ENCODE results near the gene TTC23L. TPM values are rescaled to one million over a fixed set of nuclear protein-coding genes. Genes with fewer than 3 reads are reported as not detected.

Gene TTC23L
- total RNA-seq, 4 donors from 2014 or later, result 0.45 to 7.1 (median 0.75) TPM

DNA sequence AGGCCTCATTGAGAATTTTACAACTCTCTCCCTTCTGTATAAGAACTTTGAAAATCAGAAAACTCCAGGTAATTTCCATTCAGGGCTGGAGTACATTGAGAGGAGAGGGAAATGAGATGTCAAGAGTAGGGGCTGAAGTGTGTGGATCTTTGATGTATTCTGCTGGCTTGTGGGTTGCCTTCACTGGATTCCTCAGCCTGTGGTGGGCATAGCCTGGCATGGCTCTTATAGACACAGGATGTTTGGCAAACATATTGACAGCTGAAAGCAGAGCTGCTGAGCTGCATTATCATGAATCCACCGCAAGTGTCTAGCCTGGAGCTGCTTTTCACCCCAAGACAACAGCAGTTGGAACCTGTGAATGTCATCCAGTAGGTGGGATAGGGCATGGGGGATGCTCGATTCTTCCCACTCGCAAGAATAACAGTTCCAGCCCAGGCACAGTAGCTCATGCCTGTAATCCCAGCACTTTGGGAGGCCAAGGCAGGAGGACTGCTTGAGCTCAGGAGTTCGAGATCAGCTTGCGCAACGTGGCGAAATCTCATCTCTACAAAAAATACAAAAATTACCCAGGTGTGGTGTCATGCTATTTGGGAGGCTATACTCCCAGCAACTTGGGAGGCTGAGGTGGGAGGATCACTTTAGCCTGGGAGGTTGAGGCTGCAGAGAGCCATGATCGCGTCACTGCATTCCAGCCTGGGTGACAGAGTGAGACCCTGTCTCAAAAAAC, 36.0 kb upstream of the TTC23L start:
- Histone ChIP-seq H3K4me3 (replicated peaks in 1 of 3) (no peak overlapping the region), H3K9me3 (no peaks in the 10 kb centered on the region), H3K27me3 (no peaks in the 10 kb centered on the region), H3K27ac (no peak overlapping the region), H3K36me3 (no peaks in the 10 kb centered on the region), H3K4me1 (no peaks in the 10 kb centered on the region)
- DNase-seq, result no peak
- 77 to 95% methylated on average over 9 of the region's 9 CpGs for WGBS, 2 donors
- intact Hi-C loops (cut with DNase I), result no loop called here
- no peak for TF ChIP-seq POLR2A (IDR thresholded peaks at IDR 0.05)

DNA sequence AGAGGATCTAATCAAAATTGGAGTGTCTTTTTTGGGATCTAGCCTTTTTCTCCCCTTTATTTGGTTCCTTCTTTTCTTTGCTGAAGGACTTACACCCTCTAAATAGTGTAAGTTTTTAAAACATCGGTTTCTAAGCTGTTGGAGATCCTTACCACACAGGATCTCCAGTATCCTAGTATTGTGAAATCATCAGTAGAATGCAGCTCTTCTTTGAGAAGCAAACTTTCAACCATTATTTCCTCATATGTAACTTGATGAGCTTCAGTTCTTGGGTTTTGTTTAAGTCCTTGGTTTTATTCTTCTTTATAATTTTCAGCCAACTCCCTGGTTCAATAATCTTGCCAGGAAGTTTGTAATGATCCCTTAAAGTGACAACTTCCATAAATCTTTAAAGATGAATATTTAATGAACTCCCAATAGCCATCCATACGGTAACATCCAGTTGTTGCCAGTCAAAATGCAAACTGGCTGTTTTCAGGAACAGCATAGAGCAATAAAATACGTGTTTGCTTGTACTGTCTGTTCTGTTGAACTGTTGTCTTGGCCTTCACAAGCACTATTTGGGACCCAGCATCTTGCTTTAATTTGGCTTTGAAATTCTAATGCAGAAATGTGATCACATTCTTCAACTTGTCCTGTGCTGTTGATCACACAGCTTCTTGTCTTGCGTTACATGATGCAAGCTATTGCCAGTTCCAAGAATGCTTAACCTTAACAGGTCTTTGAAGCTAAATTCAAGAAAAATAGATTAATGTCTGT, 34.8 kb upstream of the TTC23L start:
- H3K27ac ChIP-seq, result no peak overlapping the region
- intact Hi-C loops (cut with DNase I), result no loop called here

DNA sequence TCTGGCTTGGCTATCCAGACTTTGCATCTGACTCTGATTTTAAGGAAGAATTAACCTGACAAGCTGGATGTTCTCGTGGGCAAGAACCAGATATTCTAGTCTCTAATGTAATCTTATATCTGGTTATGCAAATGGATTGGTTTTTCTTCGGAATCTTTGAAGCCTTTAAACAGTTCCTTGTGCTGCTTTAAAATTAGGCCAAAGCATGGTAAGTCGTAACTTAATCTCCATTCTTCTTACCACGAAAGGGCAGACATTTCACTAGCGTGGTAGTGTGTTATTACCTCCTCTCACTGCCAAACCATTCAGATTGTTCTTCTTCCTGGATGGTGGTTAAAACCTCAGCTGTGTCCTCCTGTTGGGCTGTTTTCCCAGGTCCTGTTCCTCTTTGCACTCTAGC, 34.1 kb upstream of the TTC23L start:
- Histone ChIP-seq H3K9me3 (no peaks in the 10 kb centered on the region), H3K27me3 (no peaks in the 10 kb centered on the region), H3K27ac (no peak overlapping the region), H3K36me3 (no peaks in the 10 kb centered on the region), H3K4me3 (replicated peaks in 1 of 3) (no peak overlapping the region), H3K4me1 (no peaks in the 10 kb centered on the region)
- intact Hi-C loops (cut with DNase I), result no loop called here
- no peak for DNase-seq
- TF ChIP-seq POLR2A (IDR thresholded peaks at IDR 0.05), result no peak
- TF ChIP-seq, protein P1, sequence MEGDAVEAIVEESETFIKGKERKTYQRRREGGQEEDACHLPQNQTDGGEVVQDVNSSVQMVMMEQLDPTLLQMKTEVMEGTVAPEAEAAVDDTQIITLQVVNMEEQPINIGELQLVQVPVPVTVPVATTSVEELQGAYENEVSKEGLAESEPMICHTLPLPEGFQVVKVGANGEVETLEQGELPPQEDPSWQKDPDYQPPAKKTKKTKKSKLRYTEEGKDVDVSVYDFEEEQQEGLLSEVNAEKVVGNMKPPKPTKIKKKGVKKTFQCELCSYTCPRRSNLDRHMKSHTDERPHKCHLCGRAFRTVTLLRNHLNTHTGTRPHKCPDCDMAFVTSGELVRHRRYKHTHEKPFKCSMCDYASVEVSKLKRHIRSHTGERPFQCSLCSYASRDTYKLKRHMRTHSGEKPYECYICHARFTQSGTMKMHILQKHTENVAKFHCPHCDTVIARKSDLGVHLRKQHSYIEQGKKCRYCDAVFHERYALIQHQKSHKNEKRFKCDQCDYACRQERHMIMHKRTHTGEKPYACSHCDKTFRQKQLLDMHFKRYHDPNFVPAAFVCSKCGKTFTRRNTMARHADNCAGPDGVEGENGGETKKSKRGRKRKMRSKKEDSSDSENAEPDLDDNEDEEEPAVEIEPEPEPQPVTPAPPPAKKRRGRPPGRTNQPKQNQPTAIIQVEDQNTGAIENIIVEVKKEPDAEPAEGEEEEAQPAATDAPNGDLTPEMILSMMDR (IDR thresholded peaks at IDR 0.05), result no peak
- WGBS, 2 donors, result 80 to 92% methylated on average over 5 of the region's 5 CpGs

More for the DNA sequence above, 34.8 kb upstream of the TTC23L start:
- DNase-seq, result no peak
- Histone ChIP-seq H3K36me3 (no peaks in the 10 kb centered on the region), H3K9me3 (no peaks in the 10 kb centered on the region), H3K4me1 (no peaks in the 10 kb centered on the region), H3K4me3 (replicated peaks in 1 of 3) (no peak overlapping the region), H3K27me3 (no peaks in the 10 kb centered on the region)
- TF ChIP-seq, protein P1 (IDR thresholded peaks at IDR 0.05), result no peak
- TF ChIP-seq POLR2A (IDR thresholded peaks at IDR 0.05), result no peak
- 85 to 86% methylated on average over 4 of the region's 4 CpGs for WGBS, 2 donors

DNA sequence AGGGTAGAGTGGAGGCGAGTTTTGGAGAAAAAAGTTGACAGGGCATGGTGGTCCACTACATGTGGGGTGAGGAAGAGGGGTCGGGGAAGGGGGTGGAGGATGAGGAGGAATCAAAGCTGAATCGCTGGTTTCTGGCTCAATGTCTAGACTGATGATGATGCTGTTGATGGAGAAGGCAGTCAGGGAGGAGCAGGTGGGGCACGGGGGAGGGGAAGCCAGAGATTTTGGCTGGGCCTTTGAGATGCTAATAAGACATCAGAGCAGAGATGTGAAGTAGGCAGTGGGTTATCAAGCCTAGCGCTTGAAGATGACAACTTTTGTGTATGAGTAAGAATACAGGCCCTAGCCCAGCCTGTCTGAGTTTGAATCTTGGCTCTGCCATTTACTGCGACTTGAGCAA, 32.4 kb upstream of the TTC23L start:
- no peaks in the 10 kb centered on the region for H3K36me3 ChIP-seq
- H3K4me1 ChIP-seq, result no peaks in the 10 kb centered on the region
- WGBS, 2 donors, result 92 to 97% methylated on average over 6 of the region's 6 CpGs
- H3K4me3 ChIP-seq (replicated peaks in 1 of 3), result no peak overlapping the region
- TF ChIP-seq, protein P1 (IDR thresholded peaks at IDR 0.05), result no peak
- no peak for TF ChIP-seq POLR2A (IDR thresholded peaks at IDR 0.05)
- H3K9me3 ChIP-seq, result no peaks in the 10 kb centered on the region
- DNase-seq, result no peak
- H3K27ac ChIP-seq, result no peak overlapping the region
- H3K27me3 ChIP-seq, result no peaks in the 10 kb centered on the region
- intact Hi-C loops (cut with DNase I), result no loop called here

DNA sequence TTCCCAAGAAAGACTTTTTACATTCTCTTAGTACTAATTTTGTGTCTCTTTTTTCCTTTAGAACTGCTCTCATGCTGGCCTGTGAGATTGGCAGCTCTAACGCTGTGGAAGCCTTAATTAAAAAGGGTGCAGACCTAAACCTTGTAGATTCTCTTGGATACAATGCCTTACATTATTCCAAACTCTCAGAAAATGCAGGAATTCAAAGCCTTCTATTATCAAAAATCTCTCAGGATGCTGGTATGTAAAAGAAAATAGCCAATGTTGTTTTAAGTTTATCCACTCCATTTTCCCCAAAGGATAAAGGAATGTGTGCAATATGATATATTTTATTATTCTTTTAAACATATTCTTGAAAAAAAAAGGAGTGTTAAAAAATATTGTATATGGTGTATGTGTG, 27.3 kb upstream of the TTC23L start:
- TF ChIP-seq, protein P1 (IDR thresholded peaks at IDR 0.05), result no peak
- TF ChIP-seq POLR2A (IDR thresholded peaks at IDR 0.05), result no peak
- 80 to 87% methylated on average over 1 of the region's 1 CpG for WGBS, 2 donors

More for the DNA sequence above, 27.3 kb upstream of the TTC23L start:
- intact Hi-C loops (cut with DNase I), result no loop called here
- no peak for DNase-seq
- H3K4me1 ChIP-seq, result peaks cover 0 to 9% of the 10 kb centered on the region in 2 donors
- no peaks in the 10 kb centered on the region for H3K9me3 ChIP-seq
- H3K27me3 ChIP-seq, result no peaks in the 10 kb centered on the region
- no peaks in the 10 kb centered on the region for H3K36me3 ChIP-seq
- H3K27ac ChIP-seq, result no peak overlapping the region
- no peak overlapping the region for H3K4me3 ChIP-seq (replicated peaks in 1 of 3)

Measured in thyroid gland (tissue), 4 donors.